GM12872 (cell line): ENCODE measurements around the gene AEBP1.

Source experiments
- CTCF ChIP-seq: IDR thresholded peaks from 3 replicates; pipeline ENCODE4 v1.5.1; 2011; ENCODE audit warnings: low read depth, mild to moderate bottlenecking, low read length, moderate library complexity; ENCODE audit not compliant: insufficient read depth

AEBP1 gene

GRCh38 chr7:44103566-44103922 is 601 bp upstream of the AEBP1 start:
- TF ChIP-seq CTCF = no peak

GRCh38 chr7:44104860-44105771 is 971 bp downstream of the AEBP1 start:
- 0 out of 3 replicates have a peak, but pooled peaks have one; percentile 0 for TF ChIP-seq CTCF

GRCh38 chr7:44105832-44106231 is 1.7 kb downstream of the AEBP1 start:
- no peak for TF ChIP-seq CTCF

GRCh38 chr7:44106311-44107065 is 2.3 kb downstream of the AEBP1 start:
- TF ChIP-seq CTCF = no peak

GRCh38 chr7:44107116-44107960 is 3.2 kb downstream of the AEBP1 start:
- no peak for TF ChIP-seq CTCF

- no peak for TF ChIP-seq CTCF
These were observed 4.0 kb downstream of the AEBP1 start for GRCh38 chr7:44107961-44108767.
